ENCODE data around the gene SH3BGRL2.

DNA sequence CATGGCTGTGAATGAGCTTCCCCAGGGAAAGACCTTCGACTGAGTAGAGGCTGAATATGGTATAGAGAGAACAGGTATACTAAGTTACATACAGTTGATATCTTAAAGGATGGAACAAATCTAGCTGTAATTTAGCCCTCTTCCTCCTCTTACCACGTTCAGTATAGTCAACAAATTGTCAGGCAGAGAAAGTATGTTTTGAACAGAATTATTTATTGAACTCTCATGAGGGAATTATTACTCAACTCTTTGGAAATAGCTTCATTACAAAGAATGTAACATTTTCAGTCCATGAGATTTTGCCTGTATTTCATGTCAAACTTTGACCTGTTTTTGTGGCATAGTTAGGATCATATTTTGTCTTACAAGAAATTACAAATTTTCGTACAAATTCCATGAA is 63.0 kb downstream of the SH3BGRL2 start:
- TF ChIP-seq CTCF (IDR thresholded peaks at IDR 0.05) (no peak), POLR2A (IDR thresholded peaks at IDR 0.05) (no peak)

Data from prostate gland (tissue), 2 donors.